HG02678 (cell line): Measurements from ENCODE around the gene IL18R1.
A peak's percentile ranks its signal among the peaks of the same experiment; 100 is the strongest.
"Not testable (repeated sequence)": the region's sequence is repeated elsewhere in the genome, so short reads cannot be mapped to it uniquely, and the experiment has no call there.

Source experiments
- ATAC-seq: cut with Tn5 transposase; IDR thresholded peaks from one replicate; pipeline ENCODE4 v1.9.1; 2021; ENCODE audit warnings: mild to moderate bottlenecking, moderate library complexity; ENCODE audit not compliant: unreplicated experiment

IL18R1 gene

DNA sequence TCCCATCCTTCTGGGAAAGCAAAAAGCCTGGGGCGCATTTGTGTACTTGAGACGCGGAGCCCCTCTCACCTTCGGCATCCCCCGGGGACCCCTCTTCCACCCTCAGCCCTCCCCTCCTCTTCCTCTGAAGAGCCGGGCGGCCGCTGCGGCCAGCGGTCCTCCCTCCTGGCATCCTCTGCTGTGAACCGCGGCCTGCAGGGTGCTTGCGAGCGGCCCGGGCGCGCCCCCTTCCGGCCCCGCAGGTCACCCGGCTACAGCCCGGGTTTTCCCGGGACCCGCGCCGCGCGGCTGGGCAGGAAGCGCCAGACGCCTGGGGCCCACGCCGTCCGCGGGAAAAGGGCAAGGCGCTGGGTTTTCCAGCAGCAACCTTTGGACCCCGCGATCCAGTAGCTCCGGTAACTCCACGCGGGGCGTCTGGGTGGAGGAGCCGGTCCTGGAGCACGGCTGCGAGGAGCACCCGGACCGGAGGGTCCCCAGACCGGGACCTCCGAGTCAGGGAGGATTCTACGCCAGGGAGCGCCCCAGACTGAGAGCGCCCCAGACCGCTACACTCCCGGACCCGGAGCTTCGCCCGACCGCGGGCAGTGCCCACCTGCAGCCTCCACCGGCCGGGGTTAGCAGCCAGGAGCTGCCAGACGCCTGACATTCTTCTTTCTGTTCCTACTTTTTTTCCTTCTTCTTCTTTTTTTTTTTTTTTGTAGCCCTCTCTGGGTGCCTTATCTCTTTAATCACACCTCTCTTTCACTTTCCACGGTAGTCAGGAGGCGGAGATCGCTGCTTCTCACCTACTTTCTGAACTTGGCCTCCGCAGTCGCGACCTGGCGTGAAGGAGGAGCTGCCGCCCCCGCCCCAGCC lies at the start of gene IL18R1:
IL18R1 (plus strand) TSS at position 271 of the 855 bp plus-strand sequence. CDS start 6,865 bp downstream, outside the sequence.
- ATAC-seq = peak; percentile 94

DNA sequence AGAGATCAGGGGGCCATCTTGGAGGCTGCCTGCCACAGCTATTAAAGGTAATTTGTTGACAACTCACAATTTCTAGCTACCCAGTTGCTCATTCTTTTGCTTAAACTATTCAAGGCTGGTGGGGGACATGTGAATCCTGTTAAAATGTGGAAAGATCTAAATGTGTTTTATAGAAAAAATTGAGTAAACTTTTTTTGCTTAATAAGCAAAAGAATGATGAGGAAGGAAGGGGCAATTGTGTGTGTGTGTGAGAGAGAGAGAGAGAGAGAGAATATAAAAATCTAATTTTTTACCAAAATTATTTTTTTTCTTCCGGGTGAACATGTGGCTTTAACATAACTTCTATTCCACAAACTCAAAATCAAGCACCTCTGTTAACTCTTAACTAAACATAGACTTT lies 49.5 kb upstream of the IL18R1 start:
- no peak for ATAC-seq

- ATAC-seq = no peak
Measured at GRCh38 chr2:102310964-102311640, 44.5 kb upstream of the IL18R1 start, which contains the start of gene IL1RL1. IL1RL1 (plus strand) TSS chr2:102311563; CDS start chr2:102338265, 26,702 bp downstream.

GRCh38 chr2:102313025-102313424 lies 42.6 kb upstream of the IL18R1 start:
- ATAC-seq = no peak

GRCh38 chr2:102313471-102313870 lies 42.1 kb upstream of the IL18R1 start:
- ATAC-seq = no peak

DNA sequence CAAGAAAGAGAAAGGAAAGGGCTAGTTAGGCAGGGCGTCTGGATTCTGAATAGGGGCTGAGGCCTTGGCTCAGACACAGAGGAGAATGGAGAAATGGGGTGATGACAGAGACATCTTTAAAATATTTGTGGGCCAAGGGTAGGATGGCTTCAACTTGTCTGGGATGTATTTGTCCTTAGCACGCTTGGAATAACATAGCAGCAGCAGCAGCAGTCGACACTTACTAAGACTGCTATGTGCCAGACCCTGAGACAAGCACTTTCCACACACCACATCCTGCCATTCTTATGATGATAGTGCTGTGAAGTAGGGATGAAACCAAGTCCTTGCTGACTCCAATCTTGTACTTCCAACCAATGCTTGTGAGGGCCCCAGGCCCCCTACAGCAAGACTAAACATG lies 41.6 kb upstream of the IL18R1 start:
- ATAC-seq = no peak

DNA sequence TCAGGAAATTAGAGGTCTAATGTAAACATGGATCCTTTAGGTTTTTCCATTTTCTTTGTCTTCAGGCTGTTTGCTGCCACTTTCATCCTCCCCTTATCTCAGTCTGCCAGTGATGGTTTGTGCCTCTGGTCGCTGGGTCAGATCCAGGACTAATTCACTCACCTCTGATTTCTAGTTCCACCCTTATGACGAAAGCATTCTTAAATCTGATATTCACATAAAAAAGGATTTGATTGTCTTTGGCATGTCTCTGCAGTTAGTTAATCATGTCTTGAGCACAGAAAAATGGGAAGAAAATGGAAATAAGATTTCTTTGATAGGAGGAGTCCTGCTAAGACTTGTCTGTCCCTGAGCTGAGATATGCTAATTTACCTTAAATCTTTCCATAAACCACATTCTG lies 39.7 kb upstream of the IL18R1 start:
- no peak for ATAC-seq

DNA sequence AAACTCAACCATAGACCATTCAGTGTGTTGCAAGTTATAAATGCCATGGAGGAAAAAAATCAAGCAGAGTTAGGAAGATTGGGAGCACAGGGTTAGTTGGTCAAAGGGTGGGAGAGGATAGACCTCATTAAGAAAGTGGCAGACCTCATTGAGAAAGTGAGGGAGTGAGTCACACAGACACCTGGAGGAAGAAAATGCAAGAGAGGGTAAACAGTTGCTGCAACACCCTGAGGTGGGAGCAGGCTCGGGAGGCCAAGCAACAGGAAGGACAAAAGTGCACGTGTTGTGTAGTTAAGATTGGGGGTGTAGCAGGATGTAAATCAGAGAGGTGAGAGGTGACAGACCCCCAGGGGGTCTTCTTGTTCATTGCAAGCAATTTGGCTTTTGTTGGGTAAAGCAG lies 37.9 kb upstream of the IL18R1 start:
- no peak for ATAC-seq

DNA sequence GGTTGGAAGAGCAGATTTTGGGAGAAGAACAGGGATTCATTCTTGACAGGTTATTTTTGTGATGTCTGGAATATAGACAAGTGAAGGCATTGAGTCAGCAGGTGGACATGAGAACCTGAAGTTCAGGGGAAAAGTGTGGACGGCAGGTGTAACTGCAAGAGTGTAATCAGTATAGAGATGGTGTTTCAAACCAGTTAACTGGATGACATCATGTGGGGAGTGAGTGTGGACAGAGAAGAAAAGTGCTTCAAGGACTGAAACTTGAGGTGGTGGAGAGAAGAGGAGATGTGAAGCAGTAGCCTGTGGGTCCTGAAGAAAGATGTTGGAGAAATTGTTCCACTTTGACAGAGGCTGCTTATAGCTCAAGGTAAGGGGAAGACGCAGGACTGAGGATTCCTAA lies 37.2 kb upstream of the IL18R1 start:
- no peak for ATAC-seq

DNA sequence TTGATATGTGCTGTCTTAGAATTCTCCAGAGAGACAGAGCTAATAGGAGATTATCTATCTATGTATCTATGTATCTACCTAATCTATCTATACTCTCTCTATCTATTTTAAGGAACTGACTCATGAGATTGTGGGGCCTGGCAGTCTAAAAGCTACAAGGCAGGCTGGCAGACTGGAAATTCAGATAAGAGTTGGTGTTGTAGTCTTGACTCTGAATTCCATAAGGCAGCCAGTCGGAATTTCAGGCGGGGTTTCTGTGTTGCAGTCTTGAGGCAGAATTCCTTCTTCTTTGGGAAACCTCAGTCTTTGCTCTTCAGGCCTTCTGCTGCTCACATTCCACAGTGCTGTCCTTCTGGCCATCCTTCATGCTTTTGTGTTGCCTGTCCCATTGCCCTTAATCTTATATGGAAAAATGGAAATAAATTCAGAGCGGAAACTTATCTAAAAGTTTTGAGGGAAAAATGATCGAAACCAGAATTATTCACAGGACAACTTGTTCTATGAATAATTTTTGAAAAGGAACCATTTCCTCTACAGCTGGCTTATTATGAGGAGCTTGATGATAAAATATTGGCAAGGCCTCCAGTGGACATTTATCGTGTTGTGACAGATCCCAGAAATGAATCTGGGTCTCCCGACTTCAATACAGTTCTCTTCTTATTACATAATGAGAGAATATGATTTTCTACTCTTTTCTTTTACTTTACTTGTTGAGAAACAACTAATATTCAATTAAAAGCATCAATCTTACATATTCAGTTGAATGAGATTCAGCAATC lies 33.5 kb upstream of the IL18R1 start:
- no peak for ATAC-seq

- not testable (repeated sequence) for ATAC-seq
Measured at GRCh38 chr2:102324914-102325313, 30.7 kb upstream of the IL18R1 start.

- ATAC-seq = no peak
Measured at GRCh38 chr2:102331311-102331980, 24.1 kb upstream of the IL18R1 start.

GRCh38 chr2:102334486-102334885 lies 21.1 kb upstream of the IL18R1 start:
- no peak for ATAC-seq

DNA sequence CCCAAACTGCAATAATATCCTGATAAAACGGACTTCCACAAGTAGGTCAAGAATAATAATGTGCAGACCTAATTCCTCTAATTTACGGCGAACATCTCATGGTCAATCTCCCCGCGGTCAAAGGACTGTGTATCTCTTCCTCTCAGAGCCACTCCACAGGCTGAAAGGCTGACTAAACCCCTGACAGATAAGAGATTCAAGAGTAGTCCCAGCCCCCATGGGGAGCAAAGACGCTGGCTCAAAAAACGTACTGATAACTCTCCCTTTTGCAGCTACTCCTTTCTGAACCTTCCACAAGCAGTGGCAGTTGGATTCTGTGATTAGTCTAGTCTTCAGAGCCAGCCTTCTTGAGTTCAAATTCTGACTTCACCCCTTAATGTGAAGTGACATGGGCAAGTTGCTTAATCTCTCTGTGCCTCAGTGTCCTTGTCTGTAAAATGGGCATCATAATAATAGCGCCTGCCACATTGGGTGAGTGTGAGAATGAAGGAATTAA lies 19.7 kb upstream of the IL18R1 start:
- ATAC-seq = no peak

DNA sequence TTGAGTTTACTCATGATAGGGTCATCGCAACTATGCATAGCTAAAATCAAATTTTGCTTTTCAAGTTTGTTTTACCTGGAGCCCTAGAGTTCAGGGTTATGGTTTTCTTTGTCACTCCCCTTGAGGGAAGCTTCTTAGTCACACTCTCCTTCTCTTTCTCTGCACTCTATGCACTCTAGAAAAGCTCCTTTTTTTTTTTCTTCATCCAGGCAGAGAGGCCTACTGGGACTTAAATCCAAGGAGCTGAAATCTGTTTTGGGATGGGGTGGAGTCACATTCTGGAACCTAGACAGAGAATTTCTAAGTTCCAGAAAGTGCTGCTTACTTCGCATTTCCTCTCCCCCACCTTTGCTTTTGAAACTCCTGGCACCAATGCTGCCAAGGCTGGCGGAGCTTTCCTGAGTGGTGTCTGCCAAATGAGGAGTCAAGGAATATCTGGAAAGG lies 19.1 kb upstream of the IL18R1 start:
- ATAC-seq = no peak

DNA sequence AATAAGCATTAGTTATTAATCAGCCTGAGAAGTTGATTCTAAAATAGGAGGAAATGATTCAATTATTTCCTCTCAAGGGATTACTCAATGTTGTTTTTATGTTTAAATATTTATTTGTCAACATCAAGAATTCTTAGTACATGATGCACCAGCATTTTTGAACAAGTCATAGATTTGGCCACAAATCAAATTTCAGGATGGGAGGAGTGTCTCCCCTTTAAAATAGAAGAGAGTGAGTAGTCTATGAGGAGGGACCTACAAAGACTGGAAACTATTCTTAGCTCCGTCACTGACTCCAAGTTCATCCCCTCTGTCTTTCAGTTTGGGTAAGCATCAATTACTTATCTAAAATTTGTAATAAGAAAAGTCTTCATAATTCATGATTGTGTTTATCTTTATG lies 18.6 kb upstream of the IL18R1 start:
- no peak for ATAC-seq

- ATAC-seq = no peak
Measured at GRCh38 chr2:102337481-102338386, 17.9 kb upstream of the IL18R1 start.

- no peak for ATAC-seq
Measured at GRCh38 chr2:102340778-102341177, 14.8 kb upstream of the IL18R1 start.

DNA sequence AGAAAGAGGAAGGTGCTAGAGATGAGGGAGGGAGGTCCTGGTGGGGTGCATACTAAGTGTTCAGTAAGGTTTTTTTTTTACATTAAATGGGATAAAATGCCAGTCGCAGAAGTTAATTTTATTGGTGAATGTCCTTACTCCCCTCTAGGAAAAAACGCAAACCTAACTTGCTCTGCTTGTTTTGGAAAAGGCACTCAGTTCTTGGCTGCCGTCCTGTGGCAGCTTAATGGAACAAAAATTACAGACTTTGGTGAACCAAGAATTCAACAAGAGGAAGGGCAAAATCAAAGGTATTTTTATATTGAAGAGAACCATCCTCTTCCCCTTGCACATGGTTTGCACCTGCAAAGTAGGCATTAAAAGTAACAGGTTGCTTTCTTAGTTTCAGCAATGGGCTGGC lies 12.7 kb upstream of the IL18R1 start:
- ATAC-seq = no peak

GRCh38 chr2:102344397-102344796 lies 11.2 kb upstream of the IL18R1 start:
- no peak for ATAC-seq
